ENCODE measurements around the gene ANKRD10. TPM values are rescaled to one million over a fixed set of nuclear protein-coding genes. Genes with fewer than 3 reads are reported as not detected.

ANKRD10 gene
- total RNA-seq = 19.1 and 30.6 TPM in 2 replicates

DNA sequence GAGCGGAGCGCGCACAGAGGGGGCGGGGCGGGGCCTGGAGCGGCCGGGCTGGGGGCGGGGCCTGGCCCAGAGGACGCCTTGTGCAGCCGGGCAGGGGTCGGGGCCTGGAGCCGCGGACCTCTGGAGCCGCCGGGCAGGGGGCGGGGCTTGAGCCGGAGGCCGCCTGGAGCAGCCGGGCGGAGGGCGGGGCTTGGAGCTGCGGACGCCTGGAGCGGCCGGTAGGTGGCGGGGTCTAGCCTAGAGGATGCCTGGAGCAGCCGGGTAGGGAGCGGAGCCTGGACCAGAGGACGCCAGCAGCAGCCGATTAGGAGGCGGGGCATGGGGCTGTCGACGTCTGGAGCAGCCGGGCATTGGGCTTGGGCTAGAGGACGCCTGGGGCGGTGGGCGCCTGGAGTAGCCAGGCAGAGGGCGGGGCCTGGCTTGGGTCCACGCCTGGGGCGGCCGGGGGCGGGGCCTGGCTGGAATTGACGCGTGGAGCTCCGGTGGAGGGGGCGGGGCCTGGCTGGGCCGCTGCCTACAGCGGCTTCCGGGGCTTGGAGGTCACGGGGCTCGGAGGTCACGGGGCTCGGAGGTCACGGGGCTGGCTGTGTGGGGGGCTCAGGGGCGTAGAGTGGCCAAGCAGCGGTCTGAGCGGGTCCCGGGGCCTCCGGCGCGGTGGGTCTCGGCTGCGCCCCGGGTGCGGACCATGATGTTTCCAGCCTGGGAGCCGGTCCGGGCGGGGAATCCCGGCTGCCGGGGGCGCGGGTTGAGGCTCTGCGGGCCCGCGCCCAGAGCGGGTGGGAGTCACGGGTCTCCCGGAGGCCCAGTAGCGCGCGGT is at the start of gene ANKRD10:
TSS of gene ANKRD10 (minus strand) at position 13 of the 817 bp plus-strand sequence. CDS start 135 bp downstream, outside the sequence.

Other genes with a start within 250 kb of the ANKRD10 start
- gene CARS2, start 209.0 kb downstream of the ANKRD10 start, total RNA-seq = 73.9 and 94.6 TPM in 2 replicates
- 9.2 and 9.4 TPM in 2 replicates for gene ING1, start 201.4 kb downstream of the ANKRD10 start, total RNA-seq
- gene ARHGEF7, start 200.2 kb upstream of the ANKRD10 start, total RNA-seq = 18.5 and 21.3 TPM in 2 replicates

Data from myometrial cell (primary cell).